ENCODE data around the gene LTBP4. TPM values are rescaled to one million over a fixed set of nuclear protein-coding genes. Genes with fewer than 3 reads are reported as not detected.

Gene LTBP4
- polyA plus RNA-seq, 1 donor (not counting 4 experiments of a cell fraction or from before 2014, with no cell fraction given) = 29.6 TPM

DNA sequence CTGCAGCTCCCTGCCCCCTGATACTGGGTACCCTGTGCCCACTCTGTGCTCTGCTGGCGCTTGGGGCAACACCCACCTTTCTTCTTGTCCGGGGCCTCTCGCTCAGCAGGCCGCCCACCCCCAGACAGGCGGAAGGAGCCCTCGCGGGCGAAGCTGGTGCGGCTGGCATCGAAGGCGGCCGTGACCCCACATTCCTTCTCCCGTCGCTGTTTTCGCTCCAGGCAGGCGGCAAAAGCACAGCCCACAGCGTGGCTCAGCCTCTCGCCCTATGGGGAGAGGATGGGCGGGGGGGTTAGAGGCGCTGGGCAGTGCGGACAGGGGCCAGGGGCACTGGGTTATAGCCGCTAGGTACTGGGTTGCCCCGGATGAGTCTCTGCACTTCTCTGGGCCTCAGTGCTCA is 76.0 kb downstream of the LTBP4 start:
- dilution Hi-C loops (cut with MboI; ENCODE audit: extremely low pct_ligation_motif_present, low sequenced_read_pairs) = no loop called here

More for the DNA sequence above, 76.0 kb downstream of the LTBP4 start:
- Histone ChIP-seq H3K9me3 (ENCODE audit: control insufficient read depth, low read depth, low read length) (no peaks in the 10 kb centered on the region), H3K9me1 (ENCODE audit: control insufficient read depth, extremely low read depth, insufficient read depth, low read length) (no peaks in the 10 kb centered on the region), H3K9ac (ENCODE audit: control insufficient read depth, extremely low read depth, insufficient read depth, low read length) (no peak overlapping the region), H3K36me3 (ENCODE audit: control insufficient read depth in 2 of 2, extremely low read depth in 1 of 2, insufficient read depth in 2 of 2, low read length in 2 of 2) (peaks cover 25 to 28% of the 10 kb centered on the region in 2 experiments), H4K20me1 (ENCODE audit: control insufficient read depth, extremely low read depth, insufficient read depth, low read length) (no peaks in the 10 kb centered on the region), H3K27ac (ENCODE audit: control insufficient read depth, insufficient read depth, low read length) (no peak overlapping the region), H3K4me3 (ENCODE audit: control insufficient read depth in 2 of 3, extremely low read depth in 1 of 3, insufficient read depth in 2 of 3, low read depth in 1 of 3, low read length in 3 of 3) (no peak overlapping the region), H2AFZ (ENCODE audit: control insufficient read depth, low read length) (no peak overlapping the region), H3K4me1 (ENCODE audit: control insufficient read depth, extremely low read depth, insufficient read depth, low read length) (no peaks in the 10 kb centered on the region), H3K27me3 (ENCODE audit: control insufficient read depth, extremely low read depth, insufficient read depth, low read length) (no peaks in the 10 kb centered on the region), H3K4me2 (ENCODE audit: control insufficient read depth, extremely low read depth, insufficient read depth, low read depth, low read length) (no peak overlapping the region), H3K79me2 (ENCODE audit: control insufficient read depth, insufficient read depth, low read length) (no peaks in the 10 kb centered on the region)
- TF ChIP-seq EZH2 (IDR thresholded peaks at IDR 0.05; ENCODE audit: low read length) = no peak
- TF ChIP-seq, protein P1, sequence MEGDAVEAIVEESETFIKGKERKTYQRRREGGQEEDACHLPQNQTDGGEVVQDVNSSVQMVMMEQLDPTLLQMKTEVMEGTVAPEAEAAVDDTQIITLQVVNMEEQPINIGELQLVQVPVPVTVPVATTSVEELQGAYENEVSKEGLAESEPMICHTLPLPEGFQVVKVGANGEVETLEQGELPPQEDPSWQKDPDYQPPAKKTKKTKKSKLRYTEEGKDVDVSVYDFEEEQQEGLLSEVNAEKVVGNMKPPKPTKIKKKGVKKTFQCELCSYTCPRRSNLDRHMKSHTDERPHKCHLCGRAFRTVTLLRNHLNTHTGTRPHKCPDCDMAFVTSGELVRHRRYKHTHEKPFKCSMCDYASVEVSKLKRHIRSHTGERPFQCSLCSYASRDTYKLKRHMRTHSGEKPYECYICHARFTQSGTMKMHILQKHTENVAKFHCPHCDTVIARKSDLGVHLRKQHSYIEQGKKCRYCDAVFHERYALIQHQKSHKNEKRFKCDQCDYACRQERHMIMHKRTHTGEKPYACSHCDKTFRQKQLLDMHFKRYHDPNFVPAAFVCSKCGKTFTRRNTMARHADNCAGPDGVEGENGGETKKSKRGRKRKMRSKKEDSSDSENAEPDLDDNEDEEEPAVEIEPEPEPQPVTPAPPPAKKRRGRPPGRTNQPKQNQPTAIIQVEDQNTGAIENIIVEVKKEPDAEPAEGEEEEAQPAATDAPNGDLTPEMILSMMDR (optimal IDR thresholded peaks at IDR 0.05 in 1 of 3, IDR thresholded peaks at IDR 0.05 in 1 of 3, conservative IDR thresholded peaks at IDR 0.05 in 1 of 3; ENCODE audit: extremely low read depth in 1 of 3, insufficient read depth in 2 of 3, low read length in 3 of 3) = no peak
- FAIRE-seq (no peak), DNase-seq (ENCODE audit: low read depth, low spot score) (no peak)

Other genes starting within 250 kb of the LTBP4 start
- 0.03 to 0.06 TPM in 2 of 3 replicates, not detected in the other for gene HIPK4, start 211.2 kb upstream of the LTBP4 start, polyA plus RNA-seq
- gene PRX, start 188.0 kb upstream of the LTBP4 start, polyA plus RNA-seq = 0.22 to 0.49 TPM (median 0.42 TPM) in 3 replicates
- 9.5 to 15.4 TPM (median 10.5 TPM) in 3 replicates for gene SERTAD1, start 175.4 kb upstream of the LTBP4 start, polyA plus RNA-seq
- 11.8 to 16.1 TPM (median 13.2 TPM) in 3 replicates for gene SERTAD3, start 157.0 kb upstream of the LTBP4 start, polyA plus RNA-seq
- gene BLVRB, start 135.6 kb upstream of the LTBP4 start, polyA plus RNA-seq = 48.6 to 129 TPM (median 52.5 TPM) in 3 replicates
- gene SPTBN4, start 134.4 kb upstream of the LTBP4 start, polyA plus RNA-seq = 0.06 to 0.28 TPM (median 0.17 TPM) in 3 replicates
- gene SHKBP1, start 24.5 kb upstream of the LTBP4 start, polyA plus RNA-seq = 20.2 to 41.3 TPM (median 27.2 TPM) in 3 replicates
- 5.5 to 6.0 TPM (median 5.7 TPM) in 3 replicates for gene NUMBL, start 89.3 kb downstream of the LTBP4 start, polyA plus RNA-seq
- 11.0 to 13.8 TPM (median 13.8 TPM) in 3 replicates for gene COQ8B, start 115.5 kb downstream of the LTBP4 start, polyA plus RNA-seq
- gene ITPKC, start 115.7 kb downstream of the LTBP4 start, polyA plus RNA-seq = 17.0 to 32.6 TPM (median 17.2 TPM) in 3 replicates
- gene ACTMAP, start 149.1 kb downstream of the LTBP4 start, polyA plus RNA-seq = 1.4 to 2.8 TPM (median 1.4 TPM) in 3 replicates
- gene SNRPA, start 149.8 kb downstream of the LTBP4 start, polyA plus RNA-seq = 54.5 to 129 TPM (median 93.4 TPM) in 3 replicates
- gene MIA, start 174.2 kb downstream of the LTBP4 start, polyA plus RNA-seq = 3.4 to 7.4 TPM (median 5.5 TPM) in 3 replicates
- 13.2 to 17.1 TPM (median 15.0 TPM) in 3 replicates for gene RAB4B, start 176.9 kb downstream of the LTBP4 start, polyA plus RNA-seq
- gene EGLN2, start 197.8 kb downstream of the LTBP4 start, polyA plus RNA-seq = 31.6 to 57.0 TPM (median 41.0 TPM) in 3 replicates
- not detected in 3 replicates for gene CYP2A6, start 249.1 kb downstream of the LTBP4 start, polyA plus RNA-seq